HepG2 (cell line): Measurements from ENCODE around the gene TCAP. TPM values are rescaled to one million over a fixed set of nuclear protein-coding genes. Genes with fewer than 3 reads are reported as not detected.

Experiments
- AGO1 ChIP-seq: fragments of 200-400 bp; formaldehyde crosslinking; IDR thresholded peaks from 2 replicates; pipeline ENCODE4 v1.6.1; 2017; ENCODE audit warnings: mild to moderate bottlenecking, low read depth, low read length, moderate library complexity; ENCODE audit not compliant: poor library complexity, severe bottlenecking
- CHCHD3 ChIP-seq: sonication (generic); formaldehyde crosslinking; IDR thresholded peaks from 2 replicates; pipeline ENCODE4 v1.8.0; 2022; ENCODE audit warnings: mild to moderate bottlenecking, missing genetic modification reagents, moderate library complexity
- FOXM1 ChIP-seq: sonication (generic); formaldehyde crosslinking; IDR thresholded peaks from 2 replicates; pipeline ENCODE4 v1.5.0; 2020; ENCODE audit warnings: missing genetic modification reagents
- HES4 ChIP-seq: sonication (generic); formaldehyde crosslinking; IDR thresholded peaks from 2 replicates; pipeline ENCODE4 v1.9.0; 2021; ENCODE audit warnings: mild to moderate bottlenecking, missing genetic modification reagents, borderline replicate concordance
- JARID2 ChIP-seq: sonication (generic); formaldehyde crosslinking; IDR thresholded peaks from 2 replicates; pipeline ENCODE4 v1.8.1; 2023; ENCODE audit warnings: missing genetic modification reagents, inconsistent platforms; ENCODE audit not compliant: insufficient replicate concordance
- JUNB ChIP-seq: sonication (generic); formaldehyde crosslinking; IDR thresholded peaks from 2 replicates; pipeline ENCODE4 v1.8.0; 2022; ENCODE audit warnings: missing genetic modification reagents, mild to moderate bottlenecking, borderline replicate concordance
- RBM39 ChIP-seq: fragments of 200-400 bp; formaldehyde crosslinking; IDR thresholded peaks from one replicate; pipeline ENCODE4 v1.6.1; 2018; ENCODE audit warnings: antibody characterized with exemption, mild to moderate bottlenecking, low read depth, low read length; ENCODE audit not compliant: poor library complexity, severe bottlenecking
- SIX1 ChIP-seq: sonication (generic); formaldehyde crosslinking; IDR thresholded peaks from 2 replicates; pipeline ENCODE4 v1.4.0; 2020; ENCODE audit warnings: missing genetic modification reagents, borderline replicate concordance
- SKI ChIP-seq: fragments of 450-650 bp; IDR thresholded peaks from one replicate; pipeline ENCODE4 v1.6.1; 2018; ENCODE audit warnings: mild to moderate bottlenecking; ENCODE audit not compliant: partially characterized antibody
- SRSF4 ChIP-seq: fragments of 200-400 bp; formaldehyde crosslinking; IDR thresholded peaks from one replicate; pipeline ENCODE4 v1.6.1; 2018; ENCODE audit warnings: mild to moderate bottlenecking, low read depth, low read length, moderate library complexity; ENCODE audit not compliant: poor library complexity, severe bottlenecking
- STAG1 ChIP-seq: sonication (generic); formaldehyde crosslinking; IDR thresholded peaks from 2 replicates; pipeline ENCODE4 v1.4.0; 2020; ENCODE audit warnings: missing genetic modification reagents
- ZNF12 ChIP-seq: sonication (generic); formaldehyde crosslinking; IDR thresholded peaks from 2 replicates; pipeline ENCODE4 v1.5.0; 2020; ENCODE audit warnings: missing genetic modification reagents
- ZNF205 ChIP-seq: IDR thresholded peaks from 2 replicates; pipeline ENCODE4 v1.6.1; 2018; ENCODE audit warnings: missing biosample characterization, missing genetic modification reagents
- ZSCAN9 ChIP-seq: IDR thresholded peaks from 2 replicates; pipeline ENCODE4 v1.6.1; 2016; ENCODE audit warnings: borderline replicate concordance
- polyA plus RNA-seq, 8 experiments: library from polyadenylated mRNA; depleted of rRNA in 3 of 8; stranded (reverse) in 7 of 8; unstranded in 1 of 8; fragments of >200 nt; fragmentation: Illumina TruSeq in 4 of 8; extraction: Trizol in 4 of 8; gene quantifications; 2 replicates each; pipeline versions ENCODE4 v1.2.1 to v1.2.3, GENCODE V29; 2011 to 2016; ENCODE audit warnings: low read depth in 4 of 8, missing spikeins in 1 of 8, mixed read lengths in 1 of 8; ENCODE audit not compliant: insufficient read depth in 1 of 8
- total RNA-seq, 5 experiments: library from RNA; depleted of rRNA; stranded (reverse); fragments of >200 nt; fragmentation: Illumina TruSeq; extraction: Trizol; gene quantifications; 2 replicates each; pipeline ENCODE4 v1.2.3, GENCODE V29; 2016; ENCODE audit warnings: low read depth in 1 of 5
- TF ChIP-seq, protein P1 (sequence below): sonication (generic); formaldehyde crosslinking; IDR thresholded peaks from 2 replicates; pipeline ENCODE4 v1.5.0; 2020; ENCODE audit warnings: mild to moderate bottlenecking, missing genetic modification reagents
- TF ChIP-seq, protein P2 (sequence below): sonication (generic); formaldehyde crosslinking; IDR thresholded peaks from 2 replicates; pipeline ENCODE4 v1.4.0; 2020; ENCODE audit warnings: missing genetic modification reagents, borderline replicate concordance
- TF ChIP-seq, protein P3 (sequence below): sonication (generic); formaldehyde crosslinking; IDR thresholded peaks from 2 replicates; pipeline ENCODE4 v1.5.0; 2020; ENCODE audit warnings: missing genetic modification reagents
- TF ChIP-seq, protein P4 (sequence below): sonication (generic); formaldehyde crosslinking; IDR thresholded peaks from 2 replicates; pipeline ENCODE4 v1.8.0; 2023; ENCODE audit warnings: mild to moderate bottlenecking, missing genetic modification reagents
- TF ChIP-seq, protein P5 (sequence below): sonication (generic); formaldehyde crosslinking; IDR thresholded peaks from 2 replicates; pipeline ENCODE4 v1.5.0; 2020; ENCODE audit warnings: missing genetic modification reagents, mild to moderate bottlenecking, borderline replicate concordance

TCAP gene
- total and polyA plus RNA-seq, 2 of the 13 experiments (the other 11 are each of a cell fraction or from before 2014, with no cell fraction given), result 0.24 to 0.65 TPM

DNA sequence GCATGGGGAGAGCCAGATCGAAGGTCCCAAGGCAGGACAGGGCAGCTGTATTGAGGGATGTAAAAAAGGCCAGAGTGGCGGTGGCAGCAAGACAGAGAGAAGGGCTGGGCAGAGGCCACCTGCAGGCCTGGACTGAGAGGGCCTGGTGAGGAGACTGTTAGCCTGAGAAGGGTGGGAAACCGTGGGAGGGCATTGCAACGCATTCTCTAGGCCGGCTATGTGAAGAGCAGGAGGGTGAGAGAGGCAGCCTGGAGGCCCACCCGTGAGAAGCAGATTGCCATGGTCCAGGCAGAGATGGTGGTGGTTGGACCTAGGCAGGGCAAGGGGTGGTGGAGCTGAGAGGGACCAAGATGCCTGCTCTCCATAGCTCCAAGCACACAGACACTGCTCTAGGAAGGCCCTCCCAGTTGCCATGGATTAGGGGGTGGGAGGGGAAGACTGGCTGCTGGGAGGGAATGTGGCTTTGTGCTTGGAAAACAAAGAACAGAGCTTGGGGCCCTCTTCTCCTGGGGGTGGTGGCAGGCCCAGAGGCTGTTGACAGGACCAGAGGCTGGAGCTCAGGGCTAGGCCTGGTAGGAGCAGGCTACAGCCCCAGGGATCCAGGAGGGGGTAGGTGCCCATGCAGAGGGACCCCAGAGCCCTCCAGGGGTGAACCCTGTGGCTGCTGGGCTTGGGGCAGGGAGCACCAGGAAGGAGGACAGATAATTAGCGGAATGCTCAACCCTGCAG lies 12.4 kb upstream of the TCAP start (continued):
- no peak for TF ChIP-seq JARID2 (CRISPR knock-in tag)
- TF ChIP-seq ZNF12, result no peak
- no peak for TF ChIP-seq SKI
- no peak for TF ChIP-seq CHCHD3 (CRISPR knock-in tag)
- TF ChIP-seq, protein P1, sequence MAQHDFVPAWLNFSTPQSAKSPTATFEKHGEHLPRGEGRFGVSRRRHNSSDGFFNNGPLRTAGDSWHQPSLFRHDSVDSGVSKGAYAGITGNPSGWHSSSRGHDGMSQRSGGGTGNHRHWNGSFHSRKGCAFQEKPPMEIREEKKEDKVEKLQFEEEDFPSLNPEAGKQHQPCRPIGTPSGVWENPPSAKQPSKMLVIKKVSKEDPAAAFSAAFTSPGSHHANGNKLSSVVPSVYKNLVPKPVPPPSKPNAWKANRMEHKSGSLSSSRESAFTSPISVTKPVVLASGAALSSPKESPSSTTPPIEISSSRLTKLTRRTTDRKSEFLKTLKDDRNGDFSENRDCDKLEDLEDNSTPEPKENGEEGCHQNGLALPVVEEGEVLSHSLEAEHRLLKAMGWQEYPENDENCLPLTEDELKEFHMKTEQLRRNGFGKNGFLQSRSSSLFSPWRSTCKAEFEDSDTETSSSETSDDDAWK (CRISPR knock-in tag), result no peak
- TF ChIP-seq SRSF4, result no peak
- TF ChIP-seq ZSCAN9 (CRISPR knock-in tag), result no peak
- no peak for TF ChIP-seq AGO1
- TF ChIP-seq ZNF205 (CRISPR knock-in tag), result no peak
- TF ChIP-seq STAG1 (CRISPR knock-in tag), result no peak
- no peak for TF ChIP-seq JUNB (CRISPR knock-in tag)
- TF ChIP-seq, protein P2, sequence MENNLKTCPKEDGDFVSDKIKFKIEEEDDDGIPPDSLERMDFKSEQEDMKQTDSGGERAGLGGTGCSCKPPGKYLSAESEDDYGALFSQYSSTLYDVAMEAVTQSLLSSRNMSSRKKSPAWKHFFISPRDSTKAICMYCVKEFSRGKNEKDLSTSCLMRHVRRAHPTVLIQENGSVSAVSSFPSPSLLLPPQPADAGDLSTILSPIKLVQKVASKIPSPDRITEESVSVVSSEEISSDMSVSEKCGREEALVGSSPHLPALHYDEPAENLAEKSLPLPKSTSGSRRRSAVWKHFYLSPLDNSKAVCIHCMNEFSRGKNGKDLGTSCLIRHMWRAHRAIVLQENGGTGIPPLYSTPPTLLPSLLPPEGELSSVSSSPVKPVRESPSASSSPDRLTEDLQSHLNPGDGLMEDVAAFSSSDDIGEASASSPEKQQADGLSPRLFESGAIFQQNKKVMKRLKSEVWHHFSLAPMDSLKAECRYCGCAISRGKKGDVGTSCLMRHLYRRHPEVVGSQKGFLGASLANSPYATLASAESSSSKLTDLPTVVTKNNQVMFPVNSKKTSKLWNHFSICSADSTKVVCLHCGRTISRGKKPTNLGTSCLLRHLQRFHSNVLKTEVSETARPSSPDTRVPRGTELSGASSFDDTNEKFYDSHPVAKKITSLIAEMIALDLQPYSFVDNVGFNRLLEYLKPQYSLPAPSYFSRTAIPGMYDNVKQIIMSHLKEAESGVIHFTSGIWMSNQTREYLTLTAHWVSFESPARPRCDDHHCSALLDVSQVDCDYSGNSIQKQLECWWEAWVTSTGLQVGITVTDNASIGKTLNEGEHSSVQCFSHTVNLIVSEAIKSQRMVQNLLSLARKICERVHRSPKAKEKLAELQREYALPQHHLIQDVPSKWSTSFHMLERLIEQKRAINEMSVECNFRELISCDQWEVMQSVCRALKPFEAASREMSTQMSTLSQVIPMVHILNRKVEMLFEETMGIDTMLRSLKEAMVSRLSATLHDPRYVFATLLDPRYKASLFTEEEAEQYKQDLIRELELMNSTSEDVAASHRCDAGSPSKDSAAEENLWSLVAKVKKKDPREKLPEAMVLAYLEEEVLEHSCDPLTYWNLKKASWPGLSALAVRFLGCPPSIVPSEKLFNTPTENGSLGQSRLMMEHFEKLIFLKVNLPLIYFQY, result no peak
- no peak for TF ChIP-seq HES4 (CRISPR knock-in tag)
- TF ChIP-seq SIX1 (CRISPR knock-in tag), result no peak
- no peak for TF ChIP-seq RBM39
- TF ChIP-seq, protein P3, sequence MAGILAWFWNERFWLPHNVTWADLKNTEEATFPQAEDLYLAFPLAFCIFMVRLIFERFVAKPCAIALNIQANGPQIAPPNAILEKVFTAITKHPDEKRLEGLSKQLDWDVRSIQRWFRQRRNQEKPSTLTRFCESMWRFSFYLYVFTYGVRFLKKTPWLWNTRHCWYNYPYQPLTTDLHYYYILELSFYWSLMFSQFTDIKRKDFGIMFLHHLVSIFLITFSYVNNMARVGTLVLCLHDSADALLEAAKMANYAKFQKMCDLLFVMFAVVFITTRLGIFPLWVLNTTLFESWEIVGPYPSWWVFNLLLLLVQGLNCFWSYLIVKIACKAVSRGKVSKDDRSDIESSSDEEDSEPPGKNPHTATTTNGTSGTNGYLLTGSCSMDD, result no peak
- TF ChIP-seq FOXM1, result no peak
- TF ChIP-seq, protein P4, sequence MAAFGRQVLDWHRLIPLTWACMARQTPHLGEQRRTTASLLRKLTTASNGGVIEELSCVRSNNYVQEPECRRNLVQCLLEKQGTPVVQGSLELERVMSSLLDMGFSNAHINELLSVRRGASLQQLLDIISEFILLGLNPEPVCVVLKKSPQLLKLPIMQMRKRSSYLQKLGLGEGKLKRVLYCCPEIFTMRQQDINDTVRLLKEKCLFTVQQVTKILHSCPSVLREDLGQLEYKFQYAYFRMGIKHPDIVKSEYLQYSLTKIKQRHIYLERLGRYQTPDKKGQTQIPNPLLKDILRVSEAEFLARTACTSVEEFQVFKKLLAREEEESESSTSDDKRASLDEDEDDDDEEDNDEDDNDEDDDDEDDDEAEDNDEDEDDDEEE (CRISPR knock-in tag), result no peak
- TF ChIP-seq, protein P5, sequence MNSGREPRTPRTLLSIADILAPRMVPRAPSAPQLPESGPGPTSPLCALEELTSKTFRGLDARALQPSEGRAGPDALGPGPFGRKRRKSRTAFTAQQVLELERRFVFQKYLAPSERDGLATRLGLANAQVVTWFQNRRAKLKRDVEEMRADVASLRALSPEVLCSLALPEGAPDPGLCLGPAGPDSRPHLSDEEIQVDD (CRISPR knock-in tag), result no peak; the same call in 1 of the 2 replicates
